Loucy (cell line): ENCODE data around the gene ATP8B3.

Source experiments
- CTCF ChIP-seq: fragments of 200-600 bp; sonication (generic); conservative IDR thresholded peaks from 2 replicates; pipeline ENCODE4 v1.5.1; 2014; ENCODE audit warnings: mild to moderate bottlenecking, antibody characterized with exemption, low read length
- EZH2phosphoT487 ChIP-seq: fragments of 200-600 bp; IDR thresholded peaks from 2 replicates; pipeline ENCODE4 v1.6.1; 2018; ENCODE audit warnings: antibody characterized with exemption, mild to moderate bottlenecking, moderate library complexity, borderline replicate concordance

GRCh38 chr19:1752757-1753728, 59.0 kb downstream of the ATP8B3 start, which contains the start of gene ONECUT3:
- no peak for TF ChIP-seq CTCF
- no peak for TF ChIP-seq EZH2phosphoT487
